Sigmoid colon (tissue), 7 donors: ENCODE data around the gene ZFYVE19. TPM values are rescaled to one million over a fixed set of nuclear protein-coding genes. Genes with fewer than 3 reads are reported as not detected.

Source experiments
- polyA plus RNA-seq, 3 donors: library from polyadenylated mRNA; stranded (reverse); fragments of 200-250 nt; gene quantifications; one replicate each; pipeline ENCODE4 v1.2.3, GENCODE V29; 2013
- small RNA-seq, 3 donors: library from RNA; depleted of rRNA; stranded (forward); fragments of <200 nt; gene quantifications; one replicate each; pipeline ENCODE3, GENCODE V24; 2016
- total RNA-seq, 4 donors: library from RNA; depleted of rRNA; stranded (reverse); fragments of >200 nt; gene quantifications; one replicate each; pipeline ENCODE4 v1.1.0, GENCODE V29; 2016
- donor health status: healthy with polysubstance abuse.
- donor health status: Bipolar disorder and iron deficiency.
- donor health status: healthy.

ZFYVE19 gene
- total and polyA plus RNA-seq, 7 donors = 14.4 to 49.6 (median 28.7) TPM

Small RNAs within 50 kb of the gene (small RNA-seq; reads per million reads assigned to genes)
- 0 reads per million in 3 donors for gene SUMO2P15

Other genes with a start within 250 kb of the ZFYVE19 start
- 10 to 100 TPM; 21.4 to 55.3 (median 40.5) TPM for gene CCDC32, start 242.0 kb upstream of the ZFYVE19 start, total RNA-seq
- gene CCDC32, start 242.0 kb upstream of the ZFYVE19 start, polyA plus RNA-seq = 10 to 100 TPM; 28.8 to 43.0 (median 31.0) TPM
- gene RPUSD2, start 237.8 kb upstream of the ZFYVE19 start, total RNA-seq = 10 to 100 TPM in 2 of 4 donors, 1 to 10 TPM in 2; 8.3 to 13.3 (median 10.0) TPM
- 10 to 100 TPM in 1 of 3 donors, 1 to 10 TPM in 2; 4.6 to 10.8 (median 6.0) TPM for gene RPUSD2, start 237.8 kb upstream of the ZFYVE19 start, polyA plus RNA-seq
- gene KNL1, start 212.8 kb upstream of the ZFYVE19 start, total RNA-seq = under 1 TPM in 3 of 4 donors, not detected in 1; 0.36 to 0.83 (median 0.68) TPM
- 1 to 10 TPM in 1 of 3 donors, under 1 TPM in 2; under 0.01 to 5.9 (median 0.46) TPM for gene KNL1, start 212.8 kb upstream of the ZFYVE19 start, polyA plus RNA-seq
- 1 to 10 TPM in 2 of 4 donors, not detected in 2; 1.1 to 1.5 TPM for gene RAD51, start 111.9 kb upstream of the ZFYVE19 start, total RNA-seq
- gene RAD51, start 111.9 kb upstream of the ZFYVE19 start, polyA plus RNA-seq = 1 to 10 TPM; 4.2 to 9.8 (median 4.2) TPM
- gene RMDN3, start 51.8 kb upstream of the ZFYVE19 start, total RNA-seq = 10 to 100 TPM; 20.8 to 26.4 (median 22.4) TPM
- gene RMDN3, start 51.8 kb upstream of the ZFYVE19 start, polyA plus RNA-seq = 10 to 100 TPM in 1 of 3 donors, 1 to 10 TPM in 2; 7.9 to 32.7 (median 9.6) TPM
- gene GCHFR, start 43.0 kb upstream of the ZFYVE19 start, total RNA-seq = 10 to 100 TPM in 3 of 4 donors, 1 to 10 TPM in 1; 2.2 to 27.8 (median 15.8) TPM
- gene GCHFR, start 43.0 kb upstream of the ZFYVE19 start, polyA plus RNA-seq = 10 to 100 TPM; 45.0 to 71.7 (median 54.6) TPM
- under 1 TPM in 3 of 4 donors, not detected in 1; 0.28 to 0.71 (median 0.66) TPM for gene C15orf62, start 37.1 kb upstream of the ZFYVE19 start, total RNA-seq
- gene C15orf62, start 37.1 kb upstream of the ZFYVE19 start, polyA plus RNA-seq = 1 to 10 TPM in 1 of 3 donors, not detected in 2; 1.1 TPM
- 10 to 100 TPM in 2 of 4 donors, 1 to 10 TPM in 2; 9.1 to 25.8 (median 12.8) TPM for gene DNAJC17, start 384 bp downstream of the ZFYVE19 start, total RNA-seq
- 10 to 100 TPM; 46.5 to 56.4 (median 46.8) TPM for gene DNAJC17, start 384 bp downstream of the ZFYVE19 start, polyA plus RNA-seq
- not detected for gene PPP1R14D, start 21.6 kb downstream of the ZFYVE19 start, total RNA-seq
- gene PPP1R14D, start 21.6 kb downstream of the ZFYVE19 start, polyA plus RNA-seq = 100 to 1,000 TPM; 211 to 395 (median 212) TPM
- 1 to 10 TPM; 1.1 to 3.8 (median 1.9) TPM for gene SPINT1, start 37.0 kb downstream of the ZFYVE19 start, total RNA-seq
- 100 to 1,000 TPM in 1 of 3 donors, 10 to 100 TPM in 2; 52.5 to 146 (median 56.5) TPM for gene SPINT1, start 37.0 kb downstream of the ZFYVE19 start, polyA plus RNA-seq
- gene RHOV, start 67.1 kb downstream of the ZFYVE19 start, total RNA-seq = not detected
- 1 to 10 TPM; 4.8 to 8.1 (median 5.2) TPM for gene RHOV, start 67.1 kb downstream of the ZFYVE19 start, polyA plus RNA-seq
- gene VPS18, start 87.4 kb downstream of the ZFYVE19 start, total RNA-seq = 10 to 100 TPM; 17.4 to 19.6 (median 19.0) TPM
- 10 to 100 TPM in 1 of 3 donors, 1 to 10 TPM in 2; 4.8 to 15.1 (median 6.7) TPM for gene VPS18, start 87.4 kb downstream of the ZFYVE19 start, polyA plus RNA-seq
- gene DLL4, start 122.3 kb downstream of the ZFYVE19 start, total RNA-seq = 1 to 10 TPM; 3.5 to 5.4 (median 4.6) TPM
- gene DLL4, start 122.3 kb downstream of the ZFYVE19 start, polyA plus RNA-seq = 10 to 100 TPM in 1 of 3 donors, 1 to 10 TPM in 2; 1.6 to 12.2 (median 3.6) TPM
- 1 to 10 TPM in 3 of 4 donors, under 1 TPM in 1; 0.66 to 3.1 (median 2.4) TPM for gene CHAC1, start 146.4 kb downstream of the ZFYVE19 start, total RNA-seq
- gene CHAC1, start 146.4 kb downstream of the ZFYVE19 start, polyA plus RNA-seq = 10 to 100 TPM in 1 of 3 donors, 1 to 10 TPM in 2; 3.0 to 31.4 (median 8.3) TPM